Tibial artery (tissue), 4 donors: ENCODE data around the gene PDLIM5.
"Not testable (repeated sequence)": the region's sequence is repeated elsewhere in the genome, so short reads cannot be mapped to it uniquely, and the experiment has no call there.

Experiments
- DNase-seq, 2 donors: peaks; one replicate each; pipeline ENCODE4 v3.0.0-alpha.2; 2019
- H3K27ac ChIP-seq, 2 donors: fragments of 200-600 bp; sonication (generic) in 1 of 2; 1 replicate in 1 of 2; 2 replicates in 1 of 2; pipeline ENCODE4 v1.5.1; 2018 to 2019; ENCODE audit warnings: mild to moderate bottlenecking in 1 of 2
- H3K27me3 ChIP-seq, 2 donors: fragments of 200-600 bp; sonication (generic) in 1 of 2; one replicate each; pipeline versions ENCODE4 v1.5.1 to v1.6.0; 2016 to 2019
- H3K36me3 ChIP-seq, 3 donors: fragments of 200-600 bp; sonication (generic) in 2 of 3; one replicate each; pipeline ENCODE4 v1.5.1; 2016 to 2019; ENCODE audit warnings: mild to moderate bottlenecking in 2 of 3
- H3K4me1 ChIP-seq, 4 donors: fragments of 200-600 bp; sonication (generic) in 2 of 4; 1 replicate in 3 of 4; 2 replicates in 1 of 4; pipeline ENCODE4 v1.5.1; 2016 to 2019
- H3K4me3 ChIP-seq, 2 donors: fragments of 200-600 bp; sonication (generic) in 1 of 2; 1 replicate in 1 of 2; 2 replicates in 1 of 2; pipeline ENCODE4 v1.5.1; 2018 to 2019; ENCODE audit warnings: mild to moderate bottlenecking in 2 of 2
- H3K9me3 ChIP-seq, 3 donors: fragments of 200-600 bp; sonication (generic) in 1 of 3; one replicate each; pipeline ENCODE4 v1.5.1; 2016 to 2019
- intact Hi-C: fragments of 100-400 bp; cut with DNase I; formaldehyde crosslinking; loops from one replicate; pipeline ENCODE4 v1.15.0; 2023; ENCODE audit warnings: low total_unique reads
- TF ChIP-seq, protein P1 (sequence below), 2 experiments: fragments of 200-600 bp in 1 of 2; fragments of 450-650 bp in 1 of 2; IDR thresholded peaks; one replicate each; pipeline ENCODE4 v1.5.1; 2017 to 2019; ENCODE audit warnings: antibody characterized with exemption in 2 of 2, mild to moderate bottlenecking in 1 of 2, moderate library complexity in 1 of 2

Gene PDLIM5

DNA sequence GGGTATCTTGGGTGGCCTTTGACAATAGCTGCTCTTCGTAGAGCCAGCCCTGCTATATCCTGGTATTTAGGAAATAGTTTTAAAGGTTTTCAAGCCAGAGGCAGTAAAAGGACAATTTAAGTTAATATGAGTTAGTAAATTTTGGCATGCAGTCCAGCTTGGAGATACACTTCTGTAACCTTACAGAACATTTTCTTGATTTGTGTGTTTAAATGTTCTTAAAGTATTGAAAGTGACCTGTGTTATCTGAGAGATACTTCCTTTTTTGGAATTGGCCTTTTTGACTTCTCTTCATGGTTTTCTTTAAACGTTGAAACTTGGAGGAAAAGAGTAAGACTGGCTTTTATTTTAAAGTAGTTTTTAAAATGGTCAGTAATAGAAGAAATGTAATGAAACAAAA, 25.5 kb downstream of the PDLIM5 start:
- intact Hi-C loops = no loop called here

GRCh38 chr4:94478805-94479204, 27.1 kb downstream of the PDLIM5 start:
- not testable (repeated sequence) for H3K9me3 ChIP-seq
- Histone ChIP-seq H3K27ac (peak overlapping the region; percentile 50 to 66), H3K4me1 (peaks cover 0 to 98% (median 29%) of the 10 kb centered on the region in 4 donors)

More for the DNA sequence above, 25.5 kb downstream of the PDLIM5 start:
- Histone ChIP-seq H3K4me1 (peaks cover 0 to 98% (median 37%) of the 10 kb centered on the region in 4 donors), H3K4me3 (no peak overlapping the region), H3K27ac (peak overlapping the region; percentile 36 to 66), H3K9me3 (no peaks in the 10 kb centered on the region), H3K27me3 (no peaks in the 10 kb centered on the region), H3K36me3 (no peaks in the 10 kb centered on the region)
- TF ChIP-seq, protein P1, sequence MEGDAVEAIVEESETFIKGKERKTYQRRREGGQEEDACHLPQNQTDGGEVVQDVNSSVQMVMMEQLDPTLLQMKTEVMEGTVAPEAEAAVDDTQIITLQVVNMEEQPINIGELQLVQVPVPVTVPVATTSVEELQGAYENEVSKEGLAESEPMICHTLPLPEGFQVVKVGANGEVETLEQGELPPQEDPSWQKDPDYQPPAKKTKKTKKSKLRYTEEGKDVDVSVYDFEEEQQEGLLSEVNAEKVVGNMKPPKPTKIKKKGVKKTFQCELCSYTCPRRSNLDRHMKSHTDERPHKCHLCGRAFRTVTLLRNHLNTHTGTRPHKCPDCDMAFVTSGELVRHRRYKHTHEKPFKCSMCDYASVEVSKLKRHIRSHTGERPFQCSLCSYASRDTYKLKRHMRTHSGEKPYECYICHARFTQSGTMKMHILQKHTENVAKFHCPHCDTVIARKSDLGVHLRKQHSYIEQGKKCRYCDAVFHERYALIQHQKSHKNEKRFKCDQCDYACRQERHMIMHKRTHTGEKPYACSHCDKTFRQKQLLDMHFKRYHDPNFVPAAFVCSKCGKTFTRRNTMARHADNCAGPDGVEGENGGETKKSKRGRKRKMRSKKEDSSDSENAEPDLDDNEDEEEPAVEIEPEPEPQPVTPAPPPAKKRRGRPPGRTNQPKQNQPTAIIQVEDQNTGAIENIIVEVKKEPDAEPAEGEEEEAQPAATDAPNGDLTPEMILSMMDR (IDR thresholded peaks at IDR 0.05) = no peak
- no peak for DNase-seq

GRCh38 chr4:94479358-94480141, 27.8 kb downstream of the PDLIM5 start:
- Histone ChIP-seq H3K4me3 (no peak overlapping the region), H3K27ac (peak overlapping the region; percentile 50 to 66), H3K27me3 (no peaks in the 10 kb centered on the region), H3K4me1 (peaks cover 0 to 98% (median 29%) of the 10 kb centered on the region in 4 donors), H3K36me3 (no peaks in the 10 kb centered on the region), H3K9me3 (no peaks in the 10 kb centered on the region)
- intact Hi-C loops = no loop called here
- no peak for DNase-seq
- TF ChIP-seq, protein P1 (IDR thresholded peaks at IDR 0.05) = no peak

More at GRCh38 chr4:94478805-94479204, 27.1 kb downstream of the PDLIM5 start:
- DNase-seq, H3K4me3 ChIP-seq, H3K27me3 ChIP-seq, H3K36me3 ChIP-seq, intact Hi-C loops: not testable (repeated sequence)

- intact Hi-C loops = no loop called here
- Histone ChIP-seq H3K4me3 (no peak overlapping the region), H3K4me1 (peaks cover 0 to 99% (median 30%) of the 10 kb centered on the region in 4 donors), H3K27ac (peak overlapping the region; percentile 50 to 66), H3K27me3 (no peaks in the 10 kb centered on the region), H3K9me3 (no peaks in the 10 kb centered on the region), H3K36me3 (no peaks in the 10 kb centered on the region)
- TF ChIP-seq, protein P1 (IDR thresholded peaks at IDR 0.05) = no peak
- DNase-seq = no peak
These were observed 28.7 kb downstream of the PDLIM5 start for GRCh38 chr4:94480362-94480951.

GRCh38 chr4:94483895-94484294, 32.2 kb downstream of the PDLIM5 start:
- Histone ChIP-seq H3K4me1 (peaks cover 0 to 99% (median 36%) of the 10 kb centered on the region in 4 donors), H3K27me3 (no peaks in the 10 kb centered on the region), H3K27ac (peak overlapping the region in 1 of 2 donors; percentile 66), H3K4me3 (no peak overlapping the region), H3K36me3 (no peaks in the 10 kb centered on the region), H3K9me3 (no peaks in the 10 kb centered on the region)
- TF ChIP-seq, protein P1 (IDR thresholded peaks at IDR 0.05) = no peak
- no peak for DNase-seq
- intact Hi-C loops = no loop called here

GRCh38 chr4:94484818-94485217, 33.1 kb downstream of the PDLIM5 start:
- Histone ChIP-seq H3K27me3 (no peaks in the 10 kb centered on the region), H3K9me3 (no peaks in the 10 kb centered on the region), H3K4me3 (no peak overlapping the region), H3K27ac (peak overlapping the region; percentile 10 to 66), H3K4me1 (peaks cover 0 to 99% (median 34%) of the 10 kb centered on the region in 4 donors), H3K36me3 (no peaks in the 10 kb centered on the region)
- no peak for DNase-seq
- TF ChIP-seq, protein P1 (IDR thresholded peaks at IDR 0.05) = no peak
- intact Hi-C loops = no loop called here
